ENCODE results near the gene FAM114A2.
"Not testable (repeated sequence)": the region's sequence is repeated elsewhere in the genome, so short reads cannot be mapped to it uniquely, and the experiment has no call there.

FAM114A2 gene

GRCh38 chr5:154046486-154046885 is 7.8 kb upstream of the FAM114A2 start:
- no peak for DNase-seq

GRCh38 chr5:154044581-154044980 is 5.9 kb upstream of the FAM114A2 start:
- DNase-seq = no peak

GRCh38 chr5:154044099-154044498 is 5.4 kb upstream of the FAM114A2 start:
- no peak for DNase-seq

GRCh38 chr5:154042766-154043165 is 4.1 kb upstream of the FAM114A2 start:
- no peak for DNase-seq

- DNase-seq = no peak
These were observed 734 bp upstream of the FAM114A2 start for GRCh38 chr5:154039458-154039829.

- peak; percentile 27 for DNase-seq
These were observed 426 bp downstream of the FAM114A2 start for GRCh38 chr5:154038261-154038706.

GRCh38 chr5:154034944-154035343 is 3.8 kb downstream of the FAM114A2 start:
- no peak for DNase-seq

- no peak for DNase-seq
These were observed 6.7 kb downstream of the FAM114A2 start for GRCh38 chr5:154031937-154032489.

- DNase-seq = no peak
These were observed 12.8 kb downstream of the FAM114A2 start for GRCh38 chr5:154025951-154026350.

- not testable (repeated sequence) for DNase-seq
These were observed 19.8 kb downstream of the FAM114A2 start for GRCh38 chr5:154018919-154019318.

GRCh38 chr5:154015071-154015693 is 23.5 kb downstream of the FAM114A2 start:
- no peak for DNase-seq

- no peak for DNase-seq
These were observed 28.1 kb downstream of the FAM114A2 start for GRCh38 chr5:154010660-154011059.

GRCh38 chr5:154005648-154006047 is 33.1 kb downstream of the FAM114A2 start:
- no peak for DNase-seq

GRCh38 chr5:154002511-154003020 is 36.1 kb downstream of the FAM114A2 start:
- no peak for DNase-seq

GRCh38 chr5:154002093-154002492 is 36.6 kb downstream of the FAM114A2 start:
- DNase-seq = no peak

GRCh38 chr5:154000703-154001102 is 38.0 kb downstream of the FAM114A2 start:
- DNase-seq = no peak

- DNase-seq = no peak
These were observed 38.7 kb downstream of the FAM114A2 start for GRCh38 chr5:153999995-154000394.

GRCh38 chr5:153998768-153999167 is 39.9 kb downstream of the FAM114A2 start:
- no peak for DNase-seq

- DNase-seq = no peak
These were observed 40.7 kb downstream of the FAM114A2 start for GRCh38 chr5:153998010-153998409.

GRCh38 chr5:153991168-153991567 is 47.5 kb downstream of the FAM114A2 start:
- DNase-seq = no peak

- DNase-seq = no peak
These were observed 50.2 kb downstream of the FAM114A2 start for GRCh38 chr5:153988510-153988909.

- DNase-seq = no peak
These were observed 51.4 kb downstream of the FAM114A2 start for GRCh38 chr5:153987301-153987700.

GRCh38 chr5:153985498-153985897 is 53.2 kb downstream of the FAM114A2 start:
- no peak for DNase-seq

GRCh38 chr5:153983885-153984284 is 54.8 kb downstream of the FAM114A2 start:
- DNase-seq = no peak
